ENCODE results near the gene GATA2. TPM values are rescaled to one million over a fixed set of nuclear protein-coding genes. Genes with fewer than 3 reads are reported as not detected.

Gene GATA2
- total and polyA plus RNA-seq, 2 experiments from 2014 or later, result 0.52 to 0.83 TPM

GRCh38 chr3:128503164-128503651 is 10.2 kb upstream of the GATA2 start:
- Histone ChIP-seq H3K9me2 (ENCODE audit: insufficient read depth) (no peaks in the 10 kb centered on the region), H4K20me1 (replicated peaks; ENCODE audit: insufficient read depth) (no peaks in the 10 kb centered on the region), H3K36me3 (ENCODE audit: insufficient read depth) (no peaks in the 10 kb centered on the region), H3K4me1 (ENCODE audit: insufficient read depth) (no peaks in the 10 kb centered on the region), H3K79me2 (replicated peaks; ENCODE audit: insufficient read depth) (no peaks in the 10 kb centered on the region), H3K4me3 (no peak overlapping the region), H3K27me3 (ENCODE audit: insufficient read depth) (peaks cover 18% of the 10 kb centered on the region), H2AFZ (no peak overlapping the region), H3K27ac (ENCODE audit: low read depth) (no peak overlapping the region), H3F3A (replicated peaks; ENCODE audit: low read depth) (no peaks in the 10 kb centered on the region), H3K4me2 (no peak overlapping the region)
- ATAC-seq, result peak; percentile 79
- TF ChIP-seq CTCF (conservative IDR thresholded peaks at IDR 0.05; ENCODE audit: low read depth in 2 of 2) (peak; percentile 49 to 83), ZNF114 (CRISPR knock-in tag; IDR thresholded peaks at IDR 0.05) (no peak), JUNB (IDR thresholded peaks at IDR 0.05; ENCODE audit: unreplicated experiment) (no peak), NANOG (IDR thresholded peaks at IDR 0.05; ENCODE audit: borderline replicate concordance) (no peak), ETS1 (IDR thresholded peaks at IDR 0.05) (no peak)
- H3K27ac Mint-ChIP-seq, result no peak overlapping the region
- H3K4me3 Mint-ChIP-seq, result no peak overlapping the region
- DNase-seq (ENCODE audit: low spot score), result peak; percentile 68
- H3K36me3 Mint-ChIP-seq (ENCODE audit: low read depth), result no peaks in the 10 kb centered on the region
- H3K4me1 Mint-ChIP-seq, result peaks cover 4% of the 10 kb centered on the region; the same call in 1 of the 3 replicates
- H3K9me3 Mint-ChIP-seq, result no peaks in the 10 kb centered on the region
- peaks cover 17% of the 10 kb centered on the region for H3K27me3 Mint-ChIP-seq (ENCODE audit: insufficient read depth, low read depth, poor library complexity)

- Histone ChIP-seq H3K9me2 (ENCODE audit: insufficient read depth) (no peaks in the 10 kb centered on the region), H3K27ac (ENCODE audit: low read depth) (no peak overlapping the region), H3F3A (replicated peaks; ENCODE audit: low read depth) (no peaks in the 10 kb centered on the region), H2AFZ (no peak overlapping the region), H4K20me1 (replicated peaks; ENCODE audit: insufficient read depth) (no peaks in the 10 kb centered on the region), H3K36me3 (ENCODE audit: insufficient read depth) (no peaks in the 10 kb centered on the region), H3K27me3 (ENCODE audit: insufficient read depth) (peaks cover 21% of the 10 kb centered on the region), H3K4me2 (no peak overlapping the region), H3K4me3 (no peak overlapping the region), H3K79me2 (replicated peaks; ENCODE audit: insufficient read depth) (no peaks in the 10 kb centered on the region), H3K4me1 (ENCODE audit: insufficient read depth) (no peaks in the 10 kb centered on the region)
- Mint-ChIP-seq H3K27ac (no peak overlapping the region), H3K36me3 (ENCODE audit: low read depth) (no peaks in the 10 kb centered on the region), H3K4me3 (no peak overlapping the region), H3K9me3 (no peaks in the 10 kb centered on the region), H3K27me3 (ENCODE audit: insufficient read depth, low read depth, poor library complexity) (peaks cover 20% of the 10 kb centered on the region), H3K4me1 (peaks cover 4% of the 10 kb centered on the region; the same call in 1 of the 3 replicates)
- ATAC-seq (no peak), DNase-seq (ENCODE audit: low spot score) (no peak)
- TF ChIP-seq ETS1 (IDR thresholded peaks at IDR 0.05), result no peak
- TF ChIP-seq EZH2 (IDR thresholded peaks at IDR 0.05; ENCODE audit: low read depth, unreplicated experiment), result no peak
Observed at GRCh38 chr3:128502712-128503111, 9.7 kb upstream of the GATA2 start.

Measured in GM23338 (cell line).